Suprapubic skin (tissue), 4 donors: Measurements from ENCODE around the gene C11orf42.

Source experiments
- EP300 ChIP-seq: sonication (generic); formaldehyde crosslinking; IDR thresholded peaks from one replicate; pipeline ENCODE4 v1.6.1; 2017; ENCODE audit warnings: antibody characterized with exemption
- POLR2A ChIP-seq, 2 donors: fragments of 450-650 bp; IDR thresholded peaks; one replicate each; pipeline ENCODE4 v1.6.1; 2017; ENCODE audit warnings: antibody characterized with exemption in 2 of 2, mild to moderate bottlenecking in 2 of 2, moderate library complexity in 2 of 2
- POLR2AphosphoS5 ChIP-seq, 3 donors: sonication (generic); formaldehyde crosslinking; IDR thresholded peaks; one replicate each; pipeline ENCODE4 v1.6.1; 2017; ENCODE audit warnings: antibody characterized with exemption in 3 of 3
- TF ChIP-seq, protein P1 (sequence below), 2 donors: fragments of 200-600 bp in 1 of 2; fragments of 450-650 bp in 1 of 2; sonication (generic) in 1 of 2; IDR thresholded peaks; one replicate each; pipeline ENCODE4 v1.5.1; 2016 to 2019; ENCODE audit warnings: antibody characterized with exemption in 2 of 2, mild to moderate bottlenecking in 1 of 2, moderate library complexity in 1 of 2

- TF ChIP-seq, protein P1, sequence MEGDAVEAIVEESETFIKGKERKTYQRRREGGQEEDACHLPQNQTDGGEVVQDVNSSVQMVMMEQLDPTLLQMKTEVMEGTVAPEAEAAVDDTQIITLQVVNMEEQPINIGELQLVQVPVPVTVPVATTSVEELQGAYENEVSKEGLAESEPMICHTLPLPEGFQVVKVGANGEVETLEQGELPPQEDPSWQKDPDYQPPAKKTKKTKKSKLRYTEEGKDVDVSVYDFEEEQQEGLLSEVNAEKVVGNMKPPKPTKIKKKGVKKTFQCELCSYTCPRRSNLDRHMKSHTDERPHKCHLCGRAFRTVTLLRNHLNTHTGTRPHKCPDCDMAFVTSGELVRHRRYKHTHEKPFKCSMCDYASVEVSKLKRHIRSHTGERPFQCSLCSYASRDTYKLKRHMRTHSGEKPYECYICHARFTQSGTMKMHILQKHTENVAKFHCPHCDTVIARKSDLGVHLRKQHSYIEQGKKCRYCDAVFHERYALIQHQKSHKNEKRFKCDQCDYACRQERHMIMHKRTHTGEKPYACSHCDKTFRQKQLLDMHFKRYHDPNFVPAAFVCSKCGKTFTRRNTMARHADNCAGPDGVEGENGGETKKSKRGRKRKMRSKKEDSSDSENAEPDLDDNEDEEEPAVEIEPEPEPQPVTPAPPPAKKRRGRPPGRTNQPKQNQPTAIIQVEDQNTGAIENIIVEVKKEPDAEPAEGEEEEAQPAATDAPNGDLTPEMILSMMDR (IDR thresholded peaks at IDR 0.05), result no peak
- TF ChIP-seq POLR2A (IDR thresholded peaks at IDR 0.05) (no peak), EP300 (no peak), POLR2AphosphoS5 (IDR thresholded peaks at IDR 0.05) (no peak)
Observed at GRCh38 chr11:6229911-6230310, 24.6 kb downstream of the C11orf42 start.
